Measurements from ENCODE around the gene IGFL1. TPM values are rescaled to one million over a fixed set of nuclear protein-coding genes. Genes with fewer than 3 reads are reported as not detected.
"Not testable (repeated sequence)": the region's sequence is repeated elsewhere in the genome, so short reads cannot be mapped to it uniquely, and the experiment has no call there.

The IGFL1 gene
- total RNA-seq, 1 donor from 2014 or later, result not detected

DNA sequence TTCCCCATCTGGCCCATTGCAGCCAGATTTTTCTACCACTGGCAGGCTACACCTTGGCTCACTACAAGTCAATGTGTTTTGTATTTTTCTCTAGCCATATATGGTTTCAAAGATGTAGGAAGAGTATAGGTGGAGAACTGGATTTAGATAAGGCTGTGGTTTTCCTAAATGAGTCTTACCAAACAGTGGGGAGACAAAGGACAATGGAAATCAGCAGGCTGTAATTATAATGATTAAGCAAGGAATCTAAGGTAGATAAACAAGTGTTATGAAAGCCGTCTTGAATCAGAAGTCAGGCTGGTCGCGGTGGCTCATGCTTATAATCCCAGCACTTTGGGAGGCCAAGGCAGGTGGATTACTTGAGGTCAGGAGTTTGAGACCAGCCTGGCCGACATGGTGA is 11.2 kb downstream of the IGFL1 start:
- Mint-ChIP-seq H3K9me3 (ENCODE audit: low read depth) (no peaks in the 10 kb centered on the region), H3K4me3 (ENCODE audit: low read depth) (no peak overlapping the region), H3K36me3 (ENCODE audit: insufficient read depth) (no peaks in the 10 kb centered on the region), H3K4me1 (ENCODE audit: low read depth) (peaks cover 23% of the 10 kb centered on the region), H3K27ac (no peak overlapping the region), H3K27me3 (peaks cover 2% of the 10 kb centered on the region)
- no peak for DNase-seq (ENCODE audit: low spot score, unreplicated experiment)
- TF ChIP-seq, protein P1, sequence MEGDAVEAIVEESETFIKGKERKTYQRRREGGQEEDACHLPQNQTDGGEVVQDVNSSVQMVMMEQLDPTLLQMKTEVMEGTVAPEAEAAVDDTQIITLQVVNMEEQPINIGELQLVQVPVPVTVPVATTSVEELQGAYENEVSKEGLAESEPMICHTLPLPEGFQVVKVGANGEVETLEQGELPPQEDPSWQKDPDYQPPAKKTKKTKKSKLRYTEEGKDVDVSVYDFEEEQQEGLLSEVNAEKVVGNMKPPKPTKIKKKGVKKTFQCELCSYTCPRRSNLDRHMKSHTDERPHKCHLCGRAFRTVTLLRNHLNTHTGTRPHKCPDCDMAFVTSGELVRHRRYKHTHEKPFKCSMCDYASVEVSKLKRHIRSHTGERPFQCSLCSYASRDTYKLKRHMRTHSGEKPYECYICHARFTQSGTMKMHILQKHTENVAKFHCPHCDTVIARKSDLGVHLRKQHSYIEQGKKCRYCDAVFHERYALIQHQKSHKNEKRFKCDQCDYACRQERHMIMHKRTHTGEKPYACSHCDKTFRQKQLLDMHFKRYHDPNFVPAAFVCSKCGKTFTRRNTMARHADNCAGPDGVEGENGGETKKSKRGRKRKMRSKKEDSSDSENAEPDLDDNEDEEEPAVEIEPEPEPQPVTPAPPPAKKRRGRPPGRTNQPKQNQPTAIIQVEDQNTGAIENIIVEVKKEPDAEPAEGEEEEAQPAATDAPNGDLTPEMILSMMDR (IDR thresholded peaks at IDR 0.05; ENCODE audit: unreplicated experiment), result no peak

DNA sequence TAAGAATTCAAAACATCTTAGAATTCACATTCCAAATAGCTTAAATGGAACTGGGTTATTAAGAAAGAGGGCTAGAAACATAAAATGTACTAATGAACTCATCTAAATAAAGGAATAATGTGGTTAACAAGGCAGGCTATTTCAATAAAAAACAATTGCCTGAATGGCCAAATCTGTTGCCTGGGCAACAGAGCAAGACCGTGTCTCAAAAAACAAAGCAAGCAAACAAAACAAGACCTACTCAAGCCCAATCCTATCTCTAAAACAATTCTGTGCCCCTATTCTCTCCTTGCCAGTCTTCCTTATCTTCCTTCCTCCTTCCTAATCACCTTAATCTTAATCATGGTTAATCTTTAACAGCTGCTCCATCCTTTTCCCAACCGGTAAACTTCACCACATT is 12.1 kb downstream of the IGFL1 start:
- TF ChIP-seq, protein P1 (IDR thresholded peaks at IDR 0.05; ENCODE audit: unreplicated experiment), result no peak
- Mint-ChIP-seq H3K4me1 (ENCODE audit: low read depth) (peaks cover 23% of the 10 kb centered on the region), H3K36me3 (ENCODE audit: insufficient read depth) (no peaks in the 10 kb centered on the region), H3K4me3 (ENCODE audit: low read depth) (no peak overlapping the region), H3K27me3 (peaks cover 2% of the 10 kb centered on the region), H3K27ac (peak overlapping the region; percentile 26), H3K9me3 (ENCODE audit: low read depth) (no peaks in the 10 kb centered on the region)
- DNase-seq (ENCODE audit: low spot score, unreplicated experiment), result no peak

DNA sequence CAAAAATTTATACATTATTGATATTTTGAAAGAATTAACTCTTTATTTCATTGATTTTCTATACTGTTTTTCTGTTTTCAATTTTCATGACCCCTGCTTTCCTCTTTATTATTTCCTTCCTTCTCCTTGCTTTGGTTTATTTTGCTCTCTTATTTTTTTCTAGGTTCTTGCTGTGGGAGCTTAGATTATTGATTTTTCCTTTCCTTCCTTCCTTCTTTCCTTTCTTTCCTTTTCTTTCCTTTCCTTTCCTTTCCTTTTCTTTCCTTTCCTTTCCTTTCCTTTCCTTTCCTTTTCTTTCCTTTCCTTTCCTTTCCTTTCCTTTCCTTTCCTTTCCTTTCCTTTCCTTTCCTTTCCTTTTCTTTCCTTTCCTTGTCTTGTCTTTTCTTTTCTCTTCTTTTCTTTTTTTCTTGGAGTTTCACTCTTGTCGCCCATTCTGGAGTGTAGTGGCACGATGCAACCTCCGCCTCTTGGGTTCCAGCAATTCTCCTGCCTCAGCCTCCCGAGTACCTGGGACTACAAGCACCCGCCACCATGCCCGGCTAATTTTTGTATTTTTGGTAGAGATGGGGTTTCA is 13.6 kb downstream of the IGFL1 start:
- not testable (repeated sequence) for H3K27me3 Mint-ChIP-seq; H3K4me3 Mint-ChIP-seq (ENCODE audit: low read depth); H3K36me3 Mint-ChIP-seq (ENCODE audit: insufficient read depth); DNase-seq (ENCODE audit: low spot score, unreplicated experiment); H3K9me3 Mint-ChIP-seq (ENCODE audit: low read depth); H3K27ac Mint-ChIP-seq
- H3K4me1 Mint-ChIP-seq (ENCODE audit: low read depth), result peaks cover 23% of the 10 kb centered on the region

DNA sequence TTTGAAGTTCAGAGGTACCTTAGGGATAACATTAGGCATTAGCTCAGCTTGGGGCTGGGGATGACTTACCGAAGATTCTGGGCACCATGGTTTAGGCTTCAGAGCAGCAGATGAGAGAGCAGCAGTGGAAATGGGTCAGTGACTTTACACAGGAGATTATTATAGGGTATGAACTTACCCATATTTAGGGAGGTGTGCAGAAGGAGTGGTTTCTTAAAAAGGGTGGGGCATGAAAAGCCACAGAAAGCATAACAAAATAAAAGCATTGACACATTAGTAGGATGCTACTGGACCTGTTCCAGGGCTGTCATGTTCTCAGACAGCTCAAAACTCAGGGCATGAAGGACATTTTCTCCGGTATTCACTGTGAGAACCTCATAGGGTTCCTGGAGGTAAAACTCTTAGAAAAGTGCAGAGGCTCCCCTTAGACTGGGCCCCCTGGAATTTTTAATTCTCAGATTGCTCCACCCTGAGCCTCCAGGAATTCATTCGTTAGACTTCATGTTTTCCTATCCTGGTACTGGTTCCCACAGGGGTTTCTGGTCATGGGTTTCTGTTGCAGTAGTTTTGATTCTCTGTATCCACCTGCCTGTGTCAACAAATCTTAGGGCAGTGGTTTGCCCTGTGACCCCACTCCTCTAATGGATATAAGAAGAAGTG is 20.7 kb downstream of the IGFL1 start:
- TF ChIP-seq, protein P1 (IDR thresholded peaks at IDR 0.05; ENCODE audit: unreplicated experiment), result no peak
- H3K9me3 Mint-ChIP-seq (ENCODE audit: low read depth), result peaks cover 3% of the 10 kb centered on the region
- DNase-seq (ENCODE audit: low spot score, unreplicated experiment), result no peak
- no peaks in the 10 kb centered on the region for H3K36me3 Mint-ChIP-seq (ENCODE audit: insufficient read depth)
- no peak overlapping the region for H3K27ac Mint-ChIP-seq
- peaks cover 17% of the 10 kb centered on the region for H3K27me3 Mint-ChIP-seq
- H3K4me3 Mint-ChIP-seq (ENCODE audit: low read depth), result no peak overlapping the region
- H3K4me1 Mint-ChIP-seq (ENCODE audit: low read depth), result peaks cover 8% of the 10 kb centered on the region

DNA sequence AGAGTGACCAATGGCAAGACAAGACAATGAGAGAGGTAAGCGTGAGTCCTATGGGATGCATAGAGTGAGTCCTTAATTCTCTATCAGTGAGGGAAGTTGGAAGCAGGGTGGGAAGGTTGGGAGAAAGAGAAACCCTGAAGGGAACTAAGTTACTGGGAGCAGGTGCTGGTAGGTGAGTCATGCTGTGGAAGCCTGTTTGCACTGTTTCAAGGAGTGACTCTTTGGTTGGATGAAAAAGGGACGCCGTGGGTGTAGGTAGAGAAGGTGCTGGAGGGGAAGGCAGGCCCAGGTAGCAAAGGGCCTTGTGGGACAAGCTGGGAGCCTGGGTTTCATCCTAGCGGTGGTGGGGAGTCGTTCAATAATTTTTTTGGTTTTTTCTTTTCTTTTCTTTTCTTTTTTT is 21.9 kb downstream of the IGFL1 start:
- Mint-ChIP-seq H3K4me3 (ENCODE audit: low read depth) (no peak overlapping the region), H3K27me3 (peaks cover 14% of the 10 kb centered on the region), H3K27ac (peak overlapping the region; percentile 43), H3K36me3 (ENCODE audit: insufficient read depth) (no peaks in the 10 kb centered on the region), H3K9me3 (ENCODE audit: low read depth) (peaks cover 3% of the 10 kb centered on the region), H3K4me1 (ENCODE audit: low read depth) (peaks cover 8% of the 10 kb centered on the region)
- TF ChIP-seq, protein P1 (IDR thresholded peaks at IDR 0.05; ENCODE audit: unreplicated experiment), result no peak
- DNase-seq (ENCODE audit: low spot score, unreplicated experiment), result no peak

DNA sequence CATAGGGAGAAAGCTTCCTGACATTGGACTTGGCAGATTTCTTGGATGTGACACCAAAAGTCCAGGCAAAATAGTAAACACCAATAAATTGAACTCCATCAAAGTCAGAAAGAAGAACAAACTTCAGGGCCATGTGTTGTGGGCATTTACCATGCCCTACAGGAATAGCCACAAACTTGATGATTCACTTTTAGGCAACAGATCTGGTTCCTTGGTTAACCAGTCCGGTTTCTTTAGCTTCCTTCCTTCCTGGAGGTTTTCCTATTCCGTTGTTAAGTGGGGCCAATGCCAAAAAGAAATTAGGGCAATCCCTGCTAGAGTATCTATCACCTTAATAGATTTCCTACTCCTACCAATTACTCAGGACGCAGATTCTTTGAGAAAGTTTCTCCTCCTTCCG is 25.2 kb downstream of the IGFL1 start:
- no peak for DNase-seq (ENCODE audit: low spot score, unreplicated experiment)
- Mint-ChIP-seq H3K9me3 (ENCODE audit: low read depth) (peaks cover 3% of the 10 kb centered on the region), H3K4me3 (ENCODE audit: low read depth) (no peak overlapping the region), H3K27me3 (peaks cover 11% of the 10 kb centered on the region), H3K36me3 (ENCODE audit: insufficient read depth) (no peaks in the 10 kb centered on the region), H3K4me1 (ENCODE audit: low read depth) (peaks cover 8% of the 10 kb centered on the region), H3K27ac (no peak overlapping the region)
- TF ChIP-seq, protein P1 (IDR thresholded peaks at IDR 0.05; ENCODE audit: unreplicated experiment), result no peak

All from progenitor cell of endocrine pancreas (in vitro differentiated cells).